Dendritic cell treated with granulocyte-macrophage colony-stimulating factor and Interleukin-4, amounts not matched to agents 40 ng/mL and 50 ng/mL, for 4 days (primary cell): ENCODE results near the gene MSL1.

ENCODE experiments used
- H3K27ac Mint-ChIP-seq: one replicate; pipeline ENCODE4 v1.8.0; 2022; ENCODE audit warnings: mild to moderate bottlenecking, mixed read lengths
- H3K27me3 Mint-ChIP-seq: one replicate; pipeline ENCODE4 v1.8.0; 2022; ENCODE audit warnings: mild to moderate bottlenecking, mixed read lengths
- H3K36me3 Mint-ChIP-seq: one replicate; pipeline ENCODE4 v1.8.0; 2022; ENCODE audit warnings: low read depth, mixed read lengths
- H3K4me1 Mint-ChIP-seq: one replicate; pipeline ENCODE4 v1.8.0; 2022; ENCODE audit warnings: low read depth, mixed read lengths
- H3K4me3 Mint-ChIP-seq: one replicate; pipeline ENCODE4 v1.8.0; 2022; ENCODE audit warnings: mild to moderate bottlenecking, moderate library complexity, mixed read lengths
- H3K9me3 Mint-ChIP-seq: one replicate; pipeline ENCODE4 v1.8.0; 2022; ENCODE audit warnings: mixed read lengths
- intact Hi-C: fragments of 100-400 bp; cut with micrococcal nuclease; formaldehyde crosslinking; loops from one replicate; pipeline ENCODE4 v1.15.0; 2022

The MSL1 gene

GRCh38 chr17:40177275-40177874 lies 55.6 kb downstream of the MSL1 start, which contains the start of gene RAPGEFL1:
Gene RAPGEFL1 (plus strand): TSS chr17:40177470. CDS start chr17:40177862, 392 bp downstream.
- H3K27ac Mint-ChIP-seq: no peak within 1 kb of the TSS
- H3K27me3 Mint-ChIP-seq: peaks cover 19% of the 10 kb centered on the region
- H3K36me3 Mint-ChIP-seq: peaks cover 54% of the 10 kb centered on the region
- no peaks in the 10 kb centered on the region for H3K9me3 Mint-ChIP-seq
- peaks cover 27% of the 10 kb centered on the region for H3K4me1 Mint-ChIP-seq
- intact Hi-C loops: no loop called here
- H3K4me3 Mint-ChIP-seq: peak within 1 kb of the TSS; percentile 63

GRCh38 chr17:40178021-40178601 lies 56.3 kb downstream of the MSL1 start:
- Mint-ChIP-seq H3K27ac (no peak overlapping the region), H3K9me3 (no peaks in the 10 kb centered on the region), H3K36me3 (peaks cover 46% of the 10 kb centered on the region), H3K4me1 (peaks cover 27% of the 10 kb centered on the region), H3K4me3 (peak overlapping the region; percentile 4), H3K27me3 (peaks cover 19% of the 10 kb centered on the region)
- intact Hi-C loops: no loop called here

GRCh38 chr17:40178660-40179059 lies 56.9 kb downstream of the MSL1 start:
- peaks cover 27% of the 10 kb centered on the region for H3K4me1 Mint-ChIP-seq
- H3K4me3 Mint-ChIP-seq: no peak overlapping the region
- no peak overlapping the region for H3K27ac Mint-ChIP-seq
- intact Hi-C loops: no loop called here
- peaks cover 41% of the 10 kb centered on the region for H3K36me3 Mint-ChIP-seq
- H3K27me3 Mint-ChIP-seq: peaks cover 19% of the 10 kb centered on the region
- no peaks in the 10 kb centered on the region for H3K9me3 Mint-ChIP-seq

GRCh38 chr17:40179923-40180659 lies 58.3 kb downstream of the MSL1 start:
- H3K27me3 Mint-ChIP-seq: peaks cover 19% of the 10 kb centered on the region
- H3K9me3 Mint-ChIP-seq: no peaks in the 10 kb centered on the region
- intact Hi-C loops: no loop called here
- H3K36me3 Mint-ChIP-seq: peaks cover 26% of the 10 kb centered on the region
- no peak overlapping the region for H3K4me3 Mint-ChIP-seq
- H3K27ac Mint-ChIP-seq: no peak overlapping the region
- peaks cover 29% of the 10 kb centered on the region for H3K4me1 Mint-ChIP-seq

- Mint-ChIP-seq H3K9me3 (no peaks in the 10 kb centered on the region), H3K27ac (no peak overlapping the region), H3K4me1 (peaks cover 32% of the 10 kb centered on the region), H3K4me3 (no peak overlapping the region), H3K36me3 (peaks cover 23% of the 10 kb centered on the region), H3K27me3 (peaks cover 19% of the 10 kb centered on the region)
- intact Hi-C loops: no loop called here
Measured at GRCh38 chr17:40180694-40181093, 58.9 kb downstream of the MSL1 start.

GRCh38 chr17:40181205-40181604 lies 59.4 kb downstream of the MSL1 start:
- no peak overlapping the region for H3K4me3 Mint-ChIP-seq
- H3K9me3 Mint-ChIP-seq: no peaks in the 10 kb centered on the region
- intact Hi-C loops: no loop called here
- H3K27me3 Mint-ChIP-seq: peaks cover 19% of the 10 kb centered on the region
- H3K27ac Mint-ChIP-seq: no peak overlapping the region
- H3K36me3 Mint-ChIP-seq: peaks cover 18% of the 10 kb centered on the region
- H3K4me1 Mint-ChIP-seq: peaks cover 32% of the 10 kb centered on the region

- Mint-ChIP-seq H3K27ac (no peak overlapping the region), H3K4me1 (peaks cover 20% of the 10 kb centered on the region), H3K27me3 (peaks cover 10% of the 10 kb centered on the region), H3K9me3 (no peaks in the 10 kb centered on the region), H3K36me3 (peaks cover 6% of the 10 kb centered on the region), H3K4me3 (no peak overlapping the region)
- intact Hi-C loops: no loop called here
Measured at GRCh38 chr17:40182606-40183005, 60.8 kb downstream of the MSL1 start.
